22Rv1 (cell line): ENCODE results near the gene ATAD3A.

Experiments
- ZFX ChIP-seq: fragments of 450-650 bp; IDR thresholded peaks from 2 replicates; pipeline ENCODE4 v1.6.1; 2017; ENCODE audit warnings: antibody characterized with exemption, borderline replicate concordance
- TF ChIP-seq, protein P1 (sequence below): fragments of 450-650 bp; IDR thresholded peaks from 2 replicates; pipeline ENCODE4 v1.5.1; 2017; ENCODE audit warnings: mild to moderate bottlenecking

DNA sequence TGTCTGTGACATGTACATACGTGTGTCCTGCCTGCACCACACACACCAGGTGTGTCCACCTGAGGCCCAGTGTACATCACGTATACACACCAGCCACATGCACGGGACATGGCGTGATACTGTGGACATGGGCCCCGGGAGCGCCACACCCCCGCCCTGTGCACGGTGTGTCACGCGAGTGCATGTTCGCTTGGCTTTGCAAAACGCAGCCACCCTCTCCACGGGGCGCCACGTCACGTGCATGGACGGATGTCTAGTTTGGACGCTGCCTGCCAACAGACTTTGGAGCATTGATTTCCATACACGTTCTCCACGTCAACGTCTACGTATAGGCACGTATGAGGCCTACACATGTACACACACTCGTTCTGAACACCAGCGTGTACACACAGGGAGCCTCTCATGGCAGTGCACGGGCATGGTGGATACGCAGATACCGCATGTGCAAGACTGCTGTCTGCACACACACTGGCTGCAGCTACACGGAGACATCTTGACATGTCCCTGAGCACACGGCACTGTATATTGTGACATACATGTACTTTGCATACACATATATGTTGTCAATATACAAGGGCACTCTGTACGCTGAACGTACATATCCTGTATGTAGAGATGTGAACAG, 25.8 kb downstream of the ATAD3A start:
- TF ChIP-seq, protein P1, sequence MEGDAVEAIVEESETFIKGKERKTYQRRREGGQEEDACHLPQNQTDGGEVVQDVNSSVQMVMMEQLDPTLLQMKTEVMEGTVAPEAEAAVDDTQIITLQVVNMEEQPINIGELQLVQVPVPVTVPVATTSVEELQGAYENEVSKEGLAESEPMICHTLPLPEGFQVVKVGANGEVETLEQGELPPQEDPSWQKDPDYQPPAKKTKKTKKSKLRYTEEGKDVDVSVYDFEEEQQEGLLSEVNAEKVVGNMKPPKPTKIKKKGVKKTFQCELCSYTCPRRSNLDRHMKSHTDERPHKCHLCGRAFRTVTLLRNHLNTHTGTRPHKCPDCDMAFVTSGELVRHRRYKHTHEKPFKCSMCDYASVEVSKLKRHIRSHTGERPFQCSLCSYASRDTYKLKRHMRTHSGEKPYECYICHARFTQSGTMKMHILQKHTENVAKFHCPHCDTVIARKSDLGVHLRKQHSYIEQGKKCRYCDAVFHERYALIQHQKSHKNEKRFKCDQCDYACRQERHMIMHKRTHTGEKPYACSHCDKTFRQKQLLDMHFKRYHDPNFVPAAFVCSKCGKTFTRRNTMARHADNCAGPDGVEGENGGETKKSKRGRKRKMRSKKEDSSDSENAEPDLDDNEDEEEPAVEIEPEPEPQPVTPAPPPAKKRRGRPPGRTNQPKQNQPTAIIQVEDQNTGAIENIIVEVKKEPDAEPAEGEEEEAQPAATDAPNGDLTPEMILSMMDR: no peak
- no peak for TF ChIP-seq ZFX
